Gastrocnemius medialis (tissue), 4 donors: ENCODE data around the gene VKORC1L1. TPM values are rescaled to one million over a fixed set of nuclear protein-coding genes. Genes with fewer than 3 reads are reported as not detected.
"Not testable (repeated sequence)": the region's sequence is repeated elsewhere in the genome, so short reads cannot be mapped to it uniquely, and the experiment has no call there.

ENCODE experiments used
- ATAC-seq, 2 donors: fragments of 150-250 bp; one replicate each; pipeline ENCODE4 v1.9.1; 2016
- DNase-seq, 2 donors: peaks; one replicate each; pipeline ENCODE4 v3.0.0-alpha.2; 2019
- H3K27ac ChIP-seq, 4 donors: fragments of 200-600 bp; sonication (generic); 1 replicate in 1 of 4; 2 replicates in 3 of 4; pipeline ENCODE4 v1.5.1; 2016 to 2018; ENCODE audit warnings: mild to moderate bottlenecking in 2 of 4, moderate library complexity in 1 of 4
- H3K27me3 ChIP-seq, 3 donors: fragments of 200-600 bp; sonication (generic) in 2 of 3; 1 replicate in 1 of 3; 2 replicates in 2 of 3; pipeline versions ENCODE4 v1.5.1 to v1.6.0; 2016 to 2019; ENCODE audit warnings: mild to moderate bottlenecking in 1 of 3, moderate library complexity in 1 of 3
- H3K36me3 ChIP-seq, 2 donors: fragments of 200-600 bp; sonication (generic) in 1 of 2; one replicate each; pipeline ENCODE4 v1.5.1; 2017 to 2018
- H3K4me1 ChIP-seq, 2 donors: fragments of 200-600 bp; sonication (generic) in 1 of 2; one replicate each; pipeline ENCODE4 v1.5.1; 2016 to 2017; ENCODE audit warnings: mild to moderate bottlenecking in 2 of 2
- H3K4me3 ChIP-seq, 4 donors: fragments of 200-600 bp; sonication (generic) in 3 of 4; 1 replicate in 1 of 4; 2 replicates in 3 of 4; pipeline ENCODE4 v1.5.1; 2016 to 2019; ENCODE audit warnings: mild to moderate bottlenecking in 2 of 4
- H3K9me3 ChIP-seq, 3 donors: fragments of 200-600 bp; sonication (generic) in 2 of 3; 1 replicate in 1 of 3; 2 replicates in 2 of 3; pipeline ENCODE4 v1.5.1; 2016 to 2019
- CTCF ChIP-seq, 5 experiments: fragments of 450-650 bp in 3 of 5; fragments of 200-600 bp in 2 of 5; sonication (generic) in 2 of 5; IDR thresholded peaks in 4 of 5; conservative IDR thresholded peaks in 1 of 5; 1 replicate in 4 of 5; 2 replicates in 1 of 5; pipeline ENCODE4 v1.5.1; 2016 to 2019; ENCODE audit warnings: antibody characterized with exemption in 5 of 5, mild to moderate bottlenecking in 3 of 5, moderate library complexity in 3 of 5
- POLR2A ChIP-seq, 2 donors: fragments of 450-650 bp; IDR thresholded peaks; one replicate each; pipeline ENCODE4 v1.6.1; 2017; ENCODE audit warnings: antibody characterized with exemption in 2 of 2, mild to moderate bottlenecking in 2 of 2, moderate library complexity in 2 of 2
- in situ Hi-C, 4 donors: fragments of 200-750 bp; cut with MboI; loops; one replicate each; pipeline versions ENCODE4 v1.15.0 to v1.8.0; 2017; ENCODE audit warnings: low sequenced_read_pairs in 4 of 4
- intact Hi-C: fragments of 100-400 bp; cut with DNase I; formaldehyde crosslinking; loops from one replicate; pipeline ENCODE4 v1.15.1; 2023; ENCODE audit warnings: low total_unique reads
- total RNA-seq, 4 donors: library from RNA; depleted of rRNA; stranded (reverse); fragments of >200 nt; gene quantifications; one replicate each; pipeline versions ENCODE4 v1.1.0 to v1.2.3, GENCODE V29; 2016

The VKORC1L1 gene
- total RNA-seq, 4 donors from 2014 or later = 11.5 to 17.5 (median 14.9) TPM

- H3K36me3 ChIP-seq = peaks cover 0 to 47% of the 10 kb centered on the region in 2 donors
- intact Hi-C loops = no loop called here
- ATAC-seq (no peak), DNase-seq (no peak)
- no peaks in the 10 kb centered on the region for H3K9me3 ChIP-seq
- in situ Hi-C loops = no loop called here
- no peaks in the 10 kb centered on the region for H3K27me3 ChIP-seq
- H3K27ac ChIP-seq = no peak overlapping the region
- no peaks in the 10 kb centered on the region for H3K4me1 ChIP-seq
- H3K4me3 ChIP-seq = no peak overlapping the region
- TF ChIP-seq CTCF (IDR thresholded peaks at IDR 0.05 in 4 of 5, conservative IDR thresholded peaks at IDR 0.05 in 1 of 5) = no peak
- TF ChIP-seq POLR2A (IDR thresholded peaks at IDR 0.05) = no peak
These were observed 82.8 kb downstream of the VKORC1L1 start for GRCh38 chr7:65955718-65956117.

GRCh38 chr7:65960351-65961074 lies 87.6 kb downstream of the VKORC1L1 start:
- in situ Hi-C loops = no loop called here
- DNase-seq (no peak), ATAC-seq (peak; percentile 82 to 83)
- no peak for TF ChIP-seq POLR2A (IDR thresholded peaks at IDR 0.05)
- TF ChIP-seq CTCF (IDR thresholded peaks at IDR 0.05 in 4 of 5, conservative IDR thresholded peaks at IDR 0.05 in 1 of 5) = no peak
- Histone ChIP-seq H3K4me1 (no peaks in the 10 kb centered on the region), H3K36me3 (peaks cover 4 to 80% of the 10 kb centered on the region in 2 donors), H3K9me3 (no peaks in the 10 kb centered on the region), H3K4me3 (no peak overlapping the region), H3K27ac (peak overlapping the region in 2 of 4 donors; percentile 42 to 50), H3K27me3 (no peaks in the 10 kb centered on the region)
- intact Hi-C loops = no loop called here

GRCh38 chr7:65962033-65962432 lies 89.2 kb downstream of the VKORC1L1 start:
- H3K27me3 ChIP-seq = no peaks in the 10 kb centered on the region
- no peak for ATAC-seq

GRCh38 chr7:65964671-65965070 lies 91.8 kb downstream of the VKORC1L1 start:
- in situ Hi-C loops, ATAC-seq: not testable (repeated sequence)

More at GRCh38 chr7:65962033-65962432, 89.2 kb downstream of the VKORC1L1 start:
- DNase-seq = no peak
- TF ChIP-seq POLR2A (IDR thresholded peaks at IDR 0.05) (no peak), CTCF (IDR thresholded peaks at IDR 0.05 in 4 of 5, conservative IDR thresholded peaks at IDR 0.05 in 1 of 5) (no peak)
- Histone ChIP-seq H3K27ac (no peak overlapping the region), H3K4me3 (no peak overlapping the region), H3K36me3 (peaks cover 4 to 90% of the 10 kb centered on the region in 2 donors), H3K4me1 (no peaks in the 10 kb centered on the region), H3K9me3 (no peaks in the 10 kb centered on the region)
- intact Hi-C loops = no loop called here
- in situ Hi-C loops = no loop called here

GRCh38 chr7:65966146-65966545 lies 93.3 kb downstream of the VKORC1L1 start:
- no peak overlapping the region for H3K27ac ChIP-seq
- in situ Hi-C loops = no loop called here
- H3K36me3 ChIP-seq = peaks cover 4 to 98% of the 10 kb centered on the region in 2 donors

More at GRCh38 chr7:65964671-65965070, 91.8 kb downstream of the VKORC1L1 start:
- H3K9me3 ChIP-seq, DNase-seq, H3K27me3 ChIP-seq, intact Hi-C loops, H3K4me3 ChIP-seq, H3K4me1 ChIP-seq, H3K27ac ChIP-seq: not testable (repeated sequence)
- peaks cover 4 to 96% of the 10 kb centered on the region in 2 donors for H3K36me3 ChIP-seq

More at GRCh38 chr7:65966146-65966545, 93.3 kb downstream of the VKORC1L1 start:
- no peak for DNase-seq
- no peak for TF ChIP-seq CTCF (IDR thresholded peaks at IDR 0.05 in 4 of 5, conservative IDR thresholded peaks at IDR 0.05 in 1 of 5)
- no peak for TF ChIP-seq POLR2A (IDR thresholded peaks at IDR 0.05)
- Histone ChIP-seq H3K4me1 (no peaks in the 10 kb centered on the region), H3K4me3 (no peak overlapping the region), H3K9me3 (no peaks in the 10 kb centered on the region), H3K27me3 (no peaks in the 10 kb centered on the region)
- intact Hi-C loops = no loop called here
- ATAC-seq = no peak
